ENCODE data around the gene RTEL1.
"Not testable (repeated sequence)": the region's sequence is repeated elsewhere in the genome, so short reads cannot be mapped to it uniquely, and the experiment has no call there.

- not testable (repeated sequence) for TF ChIP-seq POLR2A (IDR thresholded peaks at IDR 0.05; ENCODE audit: borderline replicate concordance, extremely low read depth, insufficient read depth, insufficient read length); CEBPB (IDR thresholded peaks at IDR 0.05; ENCODE audit: low read depth); POLR2AphosphoS5 (IDR thresholded peaks at IDR 0.05; ENCODE audit: low read depth, low read length); SP1 (IDR thresholded peaks at IDR 0.05; ENCODE audit: low read depth); EZH2 (IDR thresholded peaks at IDR 0.05)
- TF ChIP-seq, protein P1, sequence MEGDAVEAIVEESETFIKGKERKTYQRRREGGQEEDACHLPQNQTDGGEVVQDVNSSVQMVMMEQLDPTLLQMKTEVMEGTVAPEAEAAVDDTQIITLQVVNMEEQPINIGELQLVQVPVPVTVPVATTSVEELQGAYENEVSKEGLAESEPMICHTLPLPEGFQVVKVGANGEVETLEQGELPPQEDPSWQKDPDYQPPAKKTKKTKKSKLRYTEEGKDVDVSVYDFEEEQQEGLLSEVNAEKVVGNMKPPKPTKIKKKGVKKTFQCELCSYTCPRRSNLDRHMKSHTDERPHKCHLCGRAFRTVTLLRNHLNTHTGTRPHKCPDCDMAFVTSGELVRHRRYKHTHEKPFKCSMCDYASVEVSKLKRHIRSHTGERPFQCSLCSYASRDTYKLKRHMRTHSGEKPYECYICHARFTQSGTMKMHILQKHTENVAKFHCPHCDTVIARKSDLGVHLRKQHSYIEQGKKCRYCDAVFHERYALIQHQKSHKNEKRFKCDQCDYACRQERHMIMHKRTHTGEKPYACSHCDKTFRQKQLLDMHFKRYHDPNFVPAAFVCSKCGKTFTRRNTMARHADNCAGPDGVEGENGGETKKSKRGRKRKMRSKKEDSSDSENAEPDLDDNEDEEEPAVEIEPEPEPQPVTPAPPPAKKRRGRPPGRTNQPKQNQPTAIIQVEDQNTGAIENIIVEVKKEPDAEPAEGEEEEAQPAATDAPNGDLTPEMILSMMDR (IDR thresholded peaks at IDR 0.05 in 2 of 3, conservative IDR thresholded peaks at IDR 0.05 in 1 of 3; ENCODE audit: borderline replicate concordance in 1 of 3, insufficient read depth in 1 of 3, low read depth in 2 of 3, low read length in 2 of 3), result not testable (repeated sequence)
- TF ChIP-seq, protein P2, sequence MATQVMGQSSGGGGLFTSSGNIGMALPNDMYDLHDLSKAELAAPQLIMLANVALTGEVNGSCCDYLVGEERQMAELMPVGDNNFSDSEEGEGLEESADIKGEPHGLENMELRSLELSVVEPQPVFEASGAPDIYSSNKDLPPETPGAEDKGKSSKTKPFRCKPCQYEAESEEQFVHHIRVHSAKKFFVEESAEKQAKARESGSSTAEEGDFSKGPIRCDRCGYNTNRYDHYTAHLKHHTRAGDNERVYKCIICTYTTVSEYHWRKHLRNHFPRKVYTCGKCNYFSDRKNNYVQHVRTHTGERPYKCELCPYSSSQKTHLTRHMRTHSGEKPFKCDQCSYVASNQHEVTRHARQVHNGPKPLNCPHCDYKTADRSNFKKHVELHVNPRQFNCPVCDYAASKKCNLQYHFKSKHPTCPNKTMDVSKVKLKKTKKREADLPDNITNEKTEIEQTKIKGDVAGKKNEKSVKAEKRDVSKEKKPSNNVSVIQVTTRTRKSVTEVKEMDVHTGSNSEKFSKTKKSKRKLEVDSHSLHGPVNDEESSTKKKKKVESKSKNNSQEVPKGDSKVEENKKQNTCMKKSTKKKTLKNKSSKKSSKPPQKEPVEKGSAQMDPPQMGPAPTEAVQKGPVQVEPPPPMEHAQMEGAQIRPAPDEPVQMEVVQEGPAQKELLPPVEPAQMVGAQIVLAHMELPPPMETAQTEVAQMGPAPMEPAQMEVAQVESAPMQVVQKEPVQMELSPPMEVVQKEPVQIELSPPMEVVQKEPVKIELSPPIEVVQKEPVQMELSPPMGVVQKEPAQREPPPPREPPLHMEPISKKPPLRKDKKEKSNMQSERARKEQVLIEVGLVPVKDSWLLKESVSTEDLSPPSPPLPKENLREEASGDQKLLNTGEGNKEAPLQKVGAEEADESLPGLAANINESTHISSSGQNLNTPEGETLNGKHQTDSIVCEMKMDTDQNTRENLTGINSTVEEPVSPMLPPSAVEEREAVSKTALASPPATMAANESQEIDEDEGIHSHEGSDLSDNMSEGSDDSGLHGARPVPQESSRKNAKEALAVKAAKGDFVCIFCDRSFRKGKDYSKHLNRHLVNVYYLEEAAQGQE (IDR thresholded peaks at IDR 0.05; ENCODE audit: low read depth), result not testable (repeated sequence)
Observed at GRCh38 chr20:63650486-63650885, 7.6 kb upstream of the RTEL1 start.

All from HCT116 (cell line).